ENCODE results near the gene GMCL1.

- TF ChIP-seq, protein P1, sequence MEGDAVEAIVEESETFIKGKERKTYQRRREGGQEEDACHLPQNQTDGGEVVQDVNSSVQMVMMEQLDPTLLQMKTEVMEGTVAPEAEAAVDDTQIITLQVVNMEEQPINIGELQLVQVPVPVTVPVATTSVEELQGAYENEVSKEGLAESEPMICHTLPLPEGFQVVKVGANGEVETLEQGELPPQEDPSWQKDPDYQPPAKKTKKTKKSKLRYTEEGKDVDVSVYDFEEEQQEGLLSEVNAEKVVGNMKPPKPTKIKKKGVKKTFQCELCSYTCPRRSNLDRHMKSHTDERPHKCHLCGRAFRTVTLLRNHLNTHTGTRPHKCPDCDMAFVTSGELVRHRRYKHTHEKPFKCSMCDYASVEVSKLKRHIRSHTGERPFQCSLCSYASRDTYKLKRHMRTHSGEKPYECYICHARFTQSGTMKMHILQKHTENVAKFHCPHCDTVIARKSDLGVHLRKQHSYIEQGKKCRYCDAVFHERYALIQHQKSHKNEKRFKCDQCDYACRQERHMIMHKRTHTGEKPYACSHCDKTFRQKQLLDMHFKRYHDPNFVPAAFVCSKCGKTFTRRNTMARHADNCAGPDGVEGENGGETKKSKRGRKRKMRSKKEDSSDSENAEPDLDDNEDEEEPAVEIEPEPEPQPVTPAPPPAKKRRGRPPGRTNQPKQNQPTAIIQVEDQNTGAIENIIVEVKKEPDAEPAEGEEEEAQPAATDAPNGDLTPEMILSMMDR (IDR thresholded peaks at IDR 0.05; ENCODE audit: low read depth, low read length, poor library complexity, severe bottlenecking): no peak
- no peak for TF ChIP-seq EZH2phosphoT487 (IDR thresholded peaks at IDR 0.05; ENCODE audit: borderline replicate concordance, low read length)
Measured at GRCh38 chr2:69815717-69816116, 13.7 kb upstream of the GMCL1 start.

Measured in DOHH2 (cell line).